Smooth muscle cell (in vitro differentiated cells): ENCODE measurements around the gene RALGPS1. TPM values are rescaled to one million over a fixed set of nuclear protein-coding genes. Genes with fewer than 3 reads are reported as not detected.

Experiments
- DNase-seq: peaks from one replicate; lab custom pipeline; 2025; ENCODE audit not compliant: unreplicated experiment; lab: John Stamatoyannopoulos, UW
- H2AFZ ChIP-seq: fragments of 200-600 bp; sonication (generic); 2 replicates; pipeline ENCODE4 v1.6.0; 2016; ENCODE audit warnings: antibody characterized with exemption, low read depth, mild to moderate bottlenecking
- H3F3A ChIP-seq: fragments of 200-600 bp; sonication (generic); 2 replicates; pipeline ENCODE4 v1.6.0; 2017; ENCODE audit warnings: antibody characterized with exemption, low read depth
- H3K27ac ChIP-seq: fragments of 200-600 bp; sonication (generic); 2 replicates; pipeline ENCODE4 v1.5.1; 2016; ENCODE audit warnings: low read depth, mild to moderate bottlenecking
- H3K27me3 ChIP-seq: fragments of 200-600 bp; sonication (generic); 2 replicates; pipeline ENCODE4 v1.6.1; 2016; ENCODE audit warnings: low read depth, mild to moderate bottlenecking
- H3K36me3 ChIP-seq: fragments of 200-600 bp; sonication (generic); 2 replicates; pipeline ENCODE4 v1.5.1; 2016; ENCODE audit warnings: low read depth
- H3K4me1 ChIP-seq: fragments of 200-600 bp; sonication (generic); 2 replicates; pipeline ENCODE4 v1.5.1; 2016; ENCODE audit warnings: low read depth
- H3K4me2 ChIP-seq: fragments of 200-600 bp; sonication (generic); 2 replicates; pipeline ENCODE4 v1.6.0; 2016; ENCODE audit warnings: mild to moderate bottlenecking
- H3K4me3 ChIP-seq: fragments of 200-600 bp; sonication (generic); 2 replicates; pipeline ENCODE4 v1.5.1; 2016; ENCODE audit warnings: mild to moderate bottlenecking
- H3K79me2 ChIP-seq: fragments of 200-600 bp; sonication (generic); 2 replicates; pipeline ENCODE4 v1.6.0; 2016; ENCODE audit warnings: low read depth, mild to moderate bottlenecking
- H3K9ac ChIP-seq: fragments of 200-600 bp; sonication (generic); 2 replicates; pipeline ENCODE4 v1.6.0; 2016; ENCODE audit warnings: low read depth
- H3K9me3 ChIP-seq: fragments of 200-600 bp; sonication (generic); replicated peaks from 2 replicates; pipeline ENCODE4 v1.5.1; 2016; ENCODE audit warnings: low read depth
- H4K20me1 ChIP-seq: fragments of 200-600 bp; sonication (generic); 2 replicates; pipeline ENCODE4 v1.6.0; 2016; ENCODE audit warnings: low read depth
- WGBS: methylation state at CpG from one replicate; pipeline ENCODE4 v1.1.7; 2016; ENCODE audit warnings: low lambda C conversion rate; 5-methylcytosine and 5-hydroxymethylcytosine counted together
- polyA plus RNA-seq: library from polyadenylated mRNA; unstranded; fragments of >200 nt; fragmentation: Nextera tagmentation; extraction: Ambion mirVana; gene quantifications from 2 replicates; pipeline ENCODE4 v1.2.1, GENCODE V29; 2016
- total RNA-seq: library from RNA; depleted of rRNA; stranded (reverse); fragments of >200 nt; gene quantifications from 2 replicates; pipeline ENCODE4 v1.2.3, GENCODE V29; 2014
- TF ChIP-seq, protein P1 (sequence below): fragments of 200-600 bp; sonication (generic); IDR thresholded peaks from 2 replicates; pipeline ENCODE4 v1.5.1; 2017; ENCODE audit warnings: borderline replicate concordance, mild to moderate bottlenecking, antibody characterized with exemption; ENCODE audit not compliant: insufficient read depth, poor library complexity, severe bottlenecking

Gene RALGPS1
- total and polyA plus RNA-seq, 2 experiments from 2014 or later, result 2.1 to 4.0 TPM

DNA sequence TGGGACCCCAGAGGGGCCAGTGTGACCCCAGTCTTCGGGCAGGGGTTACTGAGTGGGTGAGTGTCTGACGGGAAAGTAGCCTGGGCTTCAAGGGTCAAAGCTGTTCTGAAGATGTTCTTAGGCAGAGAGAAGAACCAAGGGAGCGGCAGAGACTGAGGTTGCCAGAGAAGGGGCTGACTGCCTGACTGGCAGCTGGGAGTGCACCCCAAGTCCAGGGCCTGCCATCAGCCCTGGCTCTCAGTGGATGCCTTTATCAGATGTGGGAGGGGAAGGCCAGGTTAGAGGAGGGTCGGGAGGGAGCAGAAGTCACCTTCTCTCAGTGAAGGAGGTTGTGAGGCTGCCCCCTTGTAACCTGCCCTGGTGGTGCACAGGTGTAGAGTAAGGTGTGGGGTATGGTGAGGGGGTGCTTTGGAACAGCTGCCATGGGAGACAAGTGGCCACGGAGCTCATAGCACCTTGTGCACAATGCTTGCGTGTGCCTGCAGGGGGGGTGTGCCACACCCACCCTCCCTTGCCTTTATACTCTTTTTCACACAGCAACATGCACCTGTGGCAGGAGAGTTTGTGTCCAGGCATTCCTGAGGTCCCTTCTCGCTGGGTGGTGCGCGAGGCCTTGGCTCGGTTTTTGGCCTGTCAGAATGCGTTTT, 18.9 kb downstream of the RALGPS1 start:
- Histone ChIP-seq H2AFZ (no peak overlapping the region), H3K4me1 (peaks cover 3% of the 10 kb centered on the region), H4K20me1 (no peaks in the 10 kb centered on the region), H3K4me3 (no peak overlapping the region), H3F3A (no peaks in the 10 kb centered on the region), H3K79me2 (no peaks in the 10 kb centered on the region), H3K9me3 (no peaks in the 10 kb centered on the region), H3K9ac (no peak overlapping the region), H3K27me3 (peaks cover 7% of the 10 kb centered on the region), H3K4me2 (no peak overlapping the region), H3K36me3 (no peaks in the 10 kb centered on the region), H3K27ac (no peak overlapping the region)
- TF ChIP-seq, protein P1, sequence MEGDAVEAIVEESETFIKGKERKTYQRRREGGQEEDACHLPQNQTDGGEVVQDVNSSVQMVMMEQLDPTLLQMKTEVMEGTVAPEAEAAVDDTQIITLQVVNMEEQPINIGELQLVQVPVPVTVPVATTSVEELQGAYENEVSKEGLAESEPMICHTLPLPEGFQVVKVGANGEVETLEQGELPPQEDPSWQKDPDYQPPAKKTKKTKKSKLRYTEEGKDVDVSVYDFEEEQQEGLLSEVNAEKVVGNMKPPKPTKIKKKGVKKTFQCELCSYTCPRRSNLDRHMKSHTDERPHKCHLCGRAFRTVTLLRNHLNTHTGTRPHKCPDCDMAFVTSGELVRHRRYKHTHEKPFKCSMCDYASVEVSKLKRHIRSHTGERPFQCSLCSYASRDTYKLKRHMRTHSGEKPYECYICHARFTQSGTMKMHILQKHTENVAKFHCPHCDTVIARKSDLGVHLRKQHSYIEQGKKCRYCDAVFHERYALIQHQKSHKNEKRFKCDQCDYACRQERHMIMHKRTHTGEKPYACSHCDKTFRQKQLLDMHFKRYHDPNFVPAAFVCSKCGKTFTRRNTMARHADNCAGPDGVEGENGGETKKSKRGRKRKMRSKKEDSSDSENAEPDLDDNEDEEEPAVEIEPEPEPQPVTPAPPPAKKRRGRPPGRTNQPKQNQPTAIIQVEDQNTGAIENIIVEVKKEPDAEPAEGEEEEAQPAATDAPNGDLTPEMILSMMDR, result no peak
- 85% methylated on average over 11 of the region's 11 CpGs for WGBS
- no peak for DNase-seq

DNA sequence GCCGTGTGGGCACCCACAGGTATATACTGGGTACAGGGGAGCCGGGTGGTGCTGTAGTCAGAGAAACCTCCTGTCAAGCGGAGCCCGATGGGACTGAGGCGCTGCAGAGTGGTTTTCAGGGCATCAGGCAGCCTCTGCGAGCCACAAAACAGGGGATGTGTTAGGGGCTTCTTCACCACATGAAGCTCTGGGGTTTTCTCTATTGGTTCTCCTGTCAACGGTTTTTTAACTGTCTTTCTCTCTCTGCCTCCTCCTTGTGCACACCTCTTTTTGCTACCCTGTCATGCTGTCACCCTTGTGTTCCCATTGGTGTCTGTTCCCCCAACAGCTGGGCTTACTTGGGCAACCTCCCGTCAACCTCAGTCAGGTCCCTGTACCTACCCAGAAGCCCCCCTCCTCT, 19.9 kb downstream of the RALGPS1 start:
- no peaks in the 10 kb centered on the region for H3K79me2 ChIP-seq
- H3K4me2 ChIP-seq, result no peak overlapping the region
- TF ChIP-seq, protein P1, result no peak
- no peaks in the 10 kb centered on the region for H3K36me3 ChIP-seq
- no peaks in the 10 kb centered on the region for H3K9me3 ChIP-seq
- H4K20me1 ChIP-seq, result no peaks in the 10 kb centered on the region
- no peak for DNase-seq
- H3F3A ChIP-seq, result no peaks in the 10 kb centered on the region
- WGBS, result 93% methylated on average over 8 of the region's 8 CpGs
- no peak overlapping the region for H2AFZ ChIP-seq
- no peak overlapping the region for H3K4me3 ChIP-seq
- H3K27me3 ChIP-seq, result no peaks in the 10 kb centered on the region
- H3K4me1 ChIP-seq, result peaks cover 3% of the 10 kb centered on the region
- no peak overlapping the region for H3K9ac ChIP-seq
- no peak overlapping the region for H3K27ac ChIP-seq

DNA sequence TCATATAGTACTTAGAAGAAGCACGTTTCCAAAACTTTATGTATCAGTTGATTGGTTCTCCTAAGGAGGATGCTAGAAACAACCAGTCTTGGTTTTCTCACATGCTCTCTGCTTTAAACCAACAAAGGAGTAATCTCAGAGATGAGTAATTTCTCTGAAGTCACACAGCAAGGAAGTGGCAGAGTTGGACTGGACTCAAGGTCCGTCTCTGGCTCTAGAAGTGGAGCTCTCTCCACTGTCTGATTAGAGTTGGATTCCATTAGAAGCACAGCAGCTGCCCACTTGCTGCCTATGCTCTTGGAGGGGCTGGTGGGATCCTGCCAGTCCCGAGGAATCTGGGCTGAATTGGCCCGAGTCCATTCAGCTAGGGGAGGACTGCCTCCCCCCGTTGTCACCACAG, 21.0 kb downstream of the RALGPS1 start:
- H3K79me2 ChIP-seq, result no peaks in the 10 kb centered on the region
- WGBS, result 86% methylated on average over 5 of the region's 5 CpGs
- no peak overlapping the region for H2AFZ ChIP-seq
- no peak for DNase-seq
- no peak overlapping the region for H3K4me2 ChIP-seq
- no peaks in the 10 kb centered on the region for H4K20me1 ChIP-seq
- H3K4me1 ChIP-seq, result peaks cover 3% of the 10 kb centered on the region
- TF ChIP-seq, protein P1, result no peak
- no peak overlapping the region for H3K27ac ChIP-seq
- H3K9ac ChIP-seq, result no peak overlapping the region
- no peaks in the 10 kb centered on the region for H3K9me3 ChIP-seq
- no peaks in the 10 kb centered on the region for H3K36me3 ChIP-seq
- no peaks in the 10 kb centered on the region for H3F3A ChIP-seq
- no peaks in the 10 kb centered on the region for H3K27me3 ChIP-seq
- no peak overlapping the region for H3K4me3 ChIP-seq

DNA sequence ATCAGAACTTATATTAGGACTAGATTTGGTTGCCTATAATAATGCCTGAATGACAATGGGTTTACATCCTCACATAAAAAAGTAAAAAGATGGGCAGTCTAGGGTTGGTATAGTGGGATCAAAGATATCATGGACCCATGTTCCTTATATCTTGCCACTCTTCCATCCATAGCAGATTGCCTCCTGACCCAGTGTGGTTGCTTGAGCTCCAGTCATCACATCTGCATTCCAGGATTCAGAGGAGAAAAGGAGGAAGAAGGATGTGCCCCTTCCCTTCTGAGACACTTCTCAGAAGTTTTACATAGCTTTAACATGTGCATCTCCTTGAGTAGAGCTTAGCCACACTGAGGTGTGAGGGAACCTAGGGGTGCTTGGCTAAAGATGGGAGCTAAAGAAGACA, 22.9 kb downstream of the RALGPS1 start:
- Histone ChIP-seq H3K4me3 (no peak overlapping the region), H3K4me2 (no peak overlapping the region), H3K9ac (no peak overlapping the region), H2AFZ (no peak overlapping the region), H3K36me3 (no peaks in the 10 kb centered on the region), H3F3A (no peaks in the 10 kb centered on the region), H3K4me1 (peaks cover 3% of the 10 kb centered on the region), H3K79me2 (no peaks in the 10 kb centered on the region), H4K20me1 (no peaks in the 10 kb centered on the region), H3K27ac (no peak overlapping the region), H3K9me3 (no peaks in the 10 kb centered on the region), H3K27me3 (no peaks in the 10 kb centered on the region)
- TF ChIP-seq, protein P1, result no peak
- DNase-seq, result no peak
